H1 (cell line): ENCODE data around the gene ATP6V1F. TPM values are rescaled to one million over a fixed set of nuclear protein-coding genes. Genes with fewer than 3 reads are reported as not detected.

Experiments
- CTCF ChIA-PET: fragments of 300-600 bp; sonication (Branson Sonifier 250); formaldehyde crosslinking; loops from one replicate; lab custom pipeline; 2021; ENCODE audit not compliant: partially characterized antibody; lab: Charles Lee
- POLR2A ChIA-PET: fragments of 300-600 bp; sonication (Branson Sonifier 250); formaldehyde crosslinking; loops from one replicate; lab custom pipeline; 2021; ENCODE audit warnings: inconsistent platforms; ENCODE audit not compliant: partially characterized antibody; lab: Charles Lee
- DNase-seq, 2 experiments: peaks; one replicate each; pipeline versions ENCODE4 v3.0.0 to v3.0.0-alpha.2; 2010 to 2022; ENCODE audit warnings: low spot score in 2 of 2, low read depth in 1 of 2, mixed read lengths in 1 of 2
- FAIRE-seq: peaks from 2 replicates; lab custom pipeline; 2011; peaks lifted over from hg19 to GRCh38; lab: Jason Lieb, UNC
- H2AFZ ChIP-seq: 2 replicates; pipeline ENCODE4 v1.8.1; 2012; ENCODE audit warnings: low read length, inconsistent platforms
- H2AK5ac ChIP-seq: 2 replicates; pipeline ENCODE4 v1.6.1; 2013; ENCODE audit warnings: low read depth, low read length
- H2BK120ac ChIP-seq: replicated peaks from 2 replicates; pipeline ENCODE3; 2013; ENCODE audit warnings: low read depth, low read length, inconsistent platforms
- H2BK12ac ChIP-seq: 2 replicates; pipeline ENCODE4 v1.6.1; 2013; ENCODE audit warnings: low read depth, low read length
- H2BK15ac ChIP-seq: 2 replicates; pipeline ENCODE4 v1.6.1; 2013; ENCODE audit warnings: low read length
- H2BK20ac ChIP-seq: 2 replicates; pipeline ENCODE4 v1.6.1; 2013; ENCODE audit warnings: low read length
- H2BK5ac ChIP-seq: 2 replicates; pipeline ENCODE4 v1.6.1; 2013; ENCODE audit warnings: low read depth, low read length
- H3K14ac ChIP-seq: 2 replicates; pipeline ENCODE4 v1.6.1; 2013; ENCODE audit warnings: inconsistent platforms; ENCODE audit not compliant: insufficient read length
- H3K18ac ChIP-seq: 2 replicates; pipeline ENCODE4 v1.6.1; 2013; ENCODE audit warnings: low read length; ENCODE audit errors: extremely low read depth
- H3K23ac ChIP-seq: 2 replicates; pipeline ENCODE4 v1.6.1; 2013; ENCODE audit warnings: inconsistent platforms; ENCODE audit not compliant: insufficient read length
- H3K23me2 ChIP-seq: 2 replicates; pipeline ENCODE4 v1.6.1; 2013; ENCODE audit warnings: low read depth, low read length
- H3K27ac ChIP-seq: 2 replicates; pipeline ENCODE4 v1.6.1; 2011; ENCODE audit warnings: low read depth, low read length, inconsistent platforms
- H3K27me3 ChIP-seq, 4 experiments: replicated peaks in 1 of 4; 1 replicate in 1 of 4; 2 replicates in 3 of 4; pipeline versions ENCODE4 v1.6.1 to v1.8.1; 2011 to 2013; ENCODE audit warnings: low read length in 3 of 4, mild to moderate bottlenecking in 3 of 4, inconsistent platforms in 2 of 4, mixed read lengths in 2 of 4, moderate library complexity in 1 of 4; ENCODE audit not compliant: control insufficient read depth in 3 of 4, insufficient read depth in 3 of 4; ENCODE audit errors: extremely low read depth in 1 of 4
- H3K36me3 ChIP-seq, 4 experiments: 2 replicates each; pipeline versions ENCODE4 v1.6.1 to v1.8.1; 2011 to 2013; ENCODE audit warnings: mild to moderate bottlenecking in 4 of 4, low read length in 3 of 4, moderate library complexity in 2 of 4, control low read depth in 1 of 4, inconsistent platforms in 1 of 4; ENCODE audit not compliant: insufficient read depth in 4 of 4, control insufficient read depth in 2 of 4
- H3K4ac ChIP-seq: replicated peaks from 2 replicates; pipeline ENCODE3; 2013; ENCODE audit warnings: low read length, low read depth, mixed read lengths, inconsistent platforms; ENCODE audit not compliant: insufficient read length
- H3K4me1 ChIP-seq, 4 experiments: replicated peaks in 1 of 4; 1 replicate in 1 of 4; 2 replicates in 3 of 4; pipeline versions ENCODE4 v1.6.1 to v1.8.1; 2011 to 2013; ENCODE audit warnings: low read length in 3 of 4, inconsistent platforms in 2 of 4, mixed read lengths in 1 of 4; ENCODE audit not compliant: insufficient read depth in 4 of 4, control insufficient read depth in 3 of 4
- H3K4me2 ChIP-seq, 2 experiments: 2 replicates each; pipeline versions ENCODE4 v1.6.1 to v1.8.1; 2011 to 2013; ENCODE audit warnings: low read depth in 2 of 2, low read length in 2 of 2, control low read depth in 1 of 2, inconsistent platforms in 1 of 2, mild to moderate bottlenecking in 1 of 2; ENCODE audit not compliant: insufficient read depth in 1 of 2
- H3K4me3 ChIP-seq, 4 experiments: fragments of 200-600, 300-600 bp in 1 of 4; sonication (generic), shearing (Covaris generic), sonication (Bioruptor Twin) in 1 of 4; 2 replicates each; pipeline versions ENCODE4 v1.5.1 to v1.8.1; 2011 to 2016; ENCODE audit warnings: low read length in 4 of 4, low read depth in 3 of 4, control low read depth in 2 of 4, inconsistent platforms in 2 of 4, mild to moderate bottlenecking in 2 of 4, mixed read lengths in 1 of 4, moderate library complexity in 1 of 4; ENCODE audit not compliant: insufficient read depth in 2 of 4; ENCODE audit errors: extremely low read depth in 1 of 4
- H3K56ac ChIP-seq: replicated peaks from 2 replicates; pipeline ENCODE3; 2013; ENCODE audit warnings: low read depth, mild to moderate bottlenecking, mixed read lengths, low read length, inconsistent platforms; ENCODE audit not compliant: insufficient read length
- H3K79me1 ChIP-seq: 2 replicates; pipeline ENCODE4 v1.6.1; 2013; ENCODE audit warnings: low read depth, low read length, control low read depth
- H3K79me2 ChIP-seq, 2 experiments: 2 replicates each; pipeline versions ENCODE4 v1.6.1 to v1.8.1; 2012 to 2013; ENCODE audit warnings: low read length in 2 of 2, mild to moderate bottlenecking in 2 of 2, inconsistent platforms in 1 of 2; ENCODE audit not compliant: insufficient read depth in 2 of 2, control insufficient read depth in 1 of 2
- H3K9ac ChIP-seq, 4 experiments: replicated peaks in 1 of 4; 1 replicate in 1 of 4; 2 replicates in 3 of 4; pipeline versions ENCODE4 v1.6.1 to v1.8.1; 2011 to 2013; ENCODE audit warnings: low read depth in 3 of 4, low read length in 3 of 4, control low read depth in 2 of 4, mild to moderate bottlenecking in 2 of 4, moderate library complexity in 2 of 4, inconsistent platforms in 1 of 4; ENCODE audit errors: extremely low read depth in 1 of 4
- H3K9me3 ChIP-seq, 2 experiments: 2 replicates each; pipeline versions ENCODE4 v1.6.1 to v1.8.1; 2012 to 2013; ENCODE audit warnings: mild to moderate bottlenecking in 2 of 2, moderate library complexity in 2 of 2, control low read depth in 1 of 2, inconsistent platforms in 1 of 2, low read depth in 1 of 2, low read length in 1 of 2, mixed read lengths in 1 of 2; ENCODE audit not compliant: insufficient read depth in 2 of 2
- H4K20me1 ChIP-seq, 2 experiments: replicated peaks in 1 of 2; 2 replicates each; pipeline versions ENCODE3 to v1.8.1; 2011 to 2013; ENCODE audit warnings: inconsistent platforms in 2 of 2, low read length in 2 of 2, mild to moderate bottlenecking in 1 of 2; ENCODE audit not compliant: insufficient read depth in 2 of 2, control insufficient read depth in 1 of 2
- H4K5ac ChIP-seq: 2 replicates; pipeline ENCODE4 v1.6.1; 2013; ENCODE audit warnings: low read length, low read depth, mixed read lengths, inconsistent platforms; ENCODE audit not compliant: insufficient read length
- H4K8ac ChIP-seq: 2 replicates; pipeline ENCODE4 v1.8.0; 2013; ENCODE audit warnings: mild to moderate bottlenecking, moderate library complexity, low read length, inconsistent platforms; ENCODE audit not compliant: insufficient read depth; ENCODE audit errors: extremely low read depth
- H4K91ac ChIP-seq: replicated peaks from 2 replicates; pipeline ENCODE3; 2013; ENCODE audit warnings: low read length, mixed read lengths, inconsistent platforms; ENCODE audit not compliant: insufficient read length
- ATF3 ChIP-seq: IDR thresholded peaks from 2 replicates; pipeline ENCODE4 v1.6.1; 2011; ENCODE audit warnings: low read depth, mild to moderate bottlenecking, low read length; ENCODE audit not compliant: insufficient read depth
- BRCA1 ChIP-seq: IDR thresholded peaks from 2 replicates; pipeline ENCODE4 v1.6.1; 2012; ENCODE audit warnings: low read depth, low read length, improper control_type of control experiment
- CBX5 ChIP-seq: fragments of 300-800, 300-1000 bp; sonication (generic); IDR thresholded peaks from 2 replicates; pipeline ENCODE4 v1.7.1; 2016; ENCODE audit warnings: antibody characterized with exemption, low read length, low read depth
- CREB1 ChIP-seq: IDR thresholded peaks from 2 replicates; pipeline ENCODE4 v1.6.1; 2012; ENCODE audit warnings: inconsistent platforms
- KDM4A ChIP-seq: IDR thresholded peaks from one replicate; pipeline ENCODE4 v1.7.1; 2012; ENCODE audit warnings: low read depth, mild to moderate bottlenecking, moderate library complexity, low read length, inconsistent platforms; ENCODE audit not compliant: severe bottlenecking
- POLR2A ChIP-seq, 2 experiments: IDR thresholded peaks; 1 replicate in 1 of 2; 2 replicates in 1 of 2; pipeline ENCODE4 v1.6.1; 2011; ENCODE audit warnings: low read depth in 2 of 2, low read length in 2 of 2, mild to moderate bottlenecking in 2 of 2; ENCODE audit errors: control extremely low read depth in 1 of 2
- RAD21 ChIP-seq, 2 experiments: IDR thresholded peaks in 1 of 2; conservative IDR thresholded peaks in 1 of 2; 2 replicates each; pipeline ENCODE4 v1.6.1; 2011; ENCODE audit warnings: low read depth in 2 of 2, low read length in 2 of 2, improper control_type of control experiment in 1 of 2, inconsistent platforms in 1 of 2, mild to moderate bottlenecking in 1 of 2, moderate library complexity in 1 of 2
- RBBP5 ChIP-seq: IDR thresholded peaks from 2 replicates; pipeline ENCODE4 v1.7.1; 2012; ENCODE audit warnings: low read depth, mild to moderate bottlenecking, inconsistent platforms, low read length, moderate library complexity, borderline replicate concordance
- SP4 ChIP-seq: IDR thresholded peaks from 2 replicates; pipeline ENCODE4 v1.6.1; 2012; ENCODE audit warnings: low read length, inconsistent platforms
- TBP ChIP-seq: IDR thresholded peaks from 2 replicates; pipeline ENCODE4 v1.6.1; 2011; ENCODE audit warnings: low read depth, low read length, improper control_type of control experiment
- USF2 ChIP-seq: IDR thresholded peaks from 2 replicates; pipeline ENCODE4 v1.6.1; 2011; ENCODE audit warnings: low read length, improper control_type of control experiment
- WGBS, 2 experiments: shearing (Covaris generic) in 1 of 2; methylation state at CpG; one replicate each; pipeline versions ENCODE4 v1.1.6 to v1.1.7; 2013 to 2015; ENCODE audit warnings: low lambda C conversion rate in 2 of 2, mixed read lengths in 2 of 2, inconsistent platforms in 1 of 2, low coverage in 1 of 2, missing lambda C conversion rate in 1 of 2; ENCODE audit not compliant: insufficient replicate concordance in 2 of 2, insufficient coverage in 1 of 2, insufficient read length in 1 of 2; ENCODE audit errors: extremely low coverage in 1 of 2, missing lambda C conversion rate in 1 of 2; 5-methylcytosine and 5-hydroxymethylcytosine counted together
- polyA plus RNA-seq, 7 experiments: library from polyadenylated mRNA; depleted of rRNA in 3 of 7; stranded (reverse) in 5 of 7; unstranded in 2 of 7; fragments of >200 nt in 5 of 7; fragments of 200-250 nt in 2 of 7; gene quantifications; 1 replicate in 5 of 7; 2 replicates in 1 of 7; 4 replicates in 1 of 7; pipeline versions ENCODE4 v1.2.1 to v1.2.3, GENCODE V29; 2011 to 2013; ENCODE audit warnings: missing spikeins in 2 of 7, mixed read lengths in 2 of 7
- total RNA-seq: library from RNA; stranded (reverse); fragmentation: NEBNext Ultra II Directional; extraction: Animal tissue kit (Norgen Biotek cat#: 25700); gene quantifications from 2 replicates; pipeline ENCODE4 v1.2.1, GENCODE V29; 2021

Gene ATP6V1F
- total and polyA plus RNA-seq, 2 of the 8 experiments (the other 6 are each of a cell fraction or from before 2014, with no cell fraction given): 104 to 318 TPM

- ChIA-PET POLR2A (no interaction called here), CTCF (interaction anchor here (0.6 to 2.7 kb wide), 17 partner anchors 8 to 310 kb away, joined by 3 to 20 read pairs (median 5); partner anchors contain the start of gene KCP)
- Histone ChIP-seq H3K56ac (no peak overlapping the region), H3K23ac (no peak overlapping the region), H3K23me2 (no peaks in the 10 kb centered on the region), H3K4me2 (no peak overlapping the region), H3K79me1 (no peaks in the 10 kb centered on the region), H2AK5ac (no peak overlapping the region), H4K5ac (no peak overlapping the region), H2AFZ (no peak overlapping the region), H3K4me3 (no peak overlapping the region), H3K27me3 (no peaks in the 10 kb centered on the region), H3K79me2 (no peaks in the 10 kb centered on the region), H4K20me1 (no peaks in the 10 kb centered on the region), H3K14ac (no peak overlapping the region), H2BK5ac (no peak overlapping the region), H2BK20ac (no peak overlapping the region), H2BK12ac (no peak overlapping the region), H2BK15ac (0 out of 2 replicates have a peak overlapping the region, but pooled peaks have one; percentile 16), H3K4ac (no peak overlapping the region), H3K4me1 (0 out of 7 replicates have a peak, but pooled peaks cover 0 to 2% (median 0%) of the 10 kb centered on the region in 4 experiments), H3K18ac (no peak overlapping the region), H3K9ac (no peak overlapping the region), H3K9me3 (peaks cover 3 to 11% of the 10 kb centered on the region in 2 experiments; a peak in 2 of 4 replicates), H2BK120ac (no peak overlapping the region), H3K36me3 (no peaks in the 10 kb centered on the region), H4K8ac (peak overlapping the region; percentile 16; the same call in 1 of the 2 replicates), H4K91ac (no peak overlapping the region), H3K27ac (no peak overlapping the region)
- DNase-seq: peak in 1 of 2 experiments; percentile 38
- 93% methylated on average over 12 of the region's 12 CpGs; no CpG with 5 or more reads in 1 of the 2 experiments for WGBS, 2 experiments
- FAIRE-seq: no peak
- TF ChIP-seq POLR2A (IDR thresholded peaks at IDR 0.05; ENCODE audit: control extremely low read depth in 1 of 2, low read depth in 2 of 2, low read length in 2 of 2): no peak
- TF ChIP-seq SP4: no peak
- TF ChIP-seq BRCA1: no peak
- TF ChIP-seq CBX5: no peak
- TF ChIP-seq ATF3: no peak
- TF ChIP-seq USF2: no peak
- TF ChIP-seq RBBP5: no peak
- TF ChIP-seq KDM4A: no peak
- no peak for TF ChIP-seq RAD21 (IDR thresholded peaks at IDR 0.05 in 1 of 2, conservative IDR thresholded peaks at IDR 0.05 in 1 of 2; ENCODE audit: low read depth in 2 of 2, low read length in 2 of 2)
- no peak for TF ChIP-seq TBP
- TF ChIP-seq CREB1: no peak
These were observed 40.3 kb downstream of the ATP6V1F start for GRCh38 chr7:128902761-128903585.
